SJSA1 (cell line): ENCODE data around the gene ABHD15. TPM values are rescaled to one million over a fixed set of nuclear protein-coding genes. Genes with fewer than 3 reads are reported as not detected.
"Not testable (repeated sequence)": the region's sequence is repeated elsewhere in the genome, so short reads cannot be mapped to it uniquely, and the experiment has no call there.

Experiments used
- DNase-seq, 2 experiments: peaks; one replicate each; pipeline ENCODE4 v3.0.0-alpha.2; 2015 to 2020; ENCODE audit warnings: low spot score in 2 of 2, low read depth in 1 of 2
- H3K27ac ChIP-seq: fragments of 250-450 bp; sonication (Bioruptor Pico); 2 replicates; pipeline ENCODE4 v1.5.1; 2020; ENCODE audit warnings: mild to moderate bottlenecking, moderate library complexity
- H3K27me3 ChIP-seq: fragments of 250-450 bp; sonication (Bioruptor Pico); replicated peaks from 2 replicates; pipeline ENCODE4 v1.5.1; 2020; ENCODE audit warnings: mild to moderate bottlenecking, moderate library complexity
- H3K36me3 ChIP-seq: fragments of 250-450 bp; sonication (Bioruptor Pico); 2 replicates; pipeline ENCODE4 v1.5.1; 2020; ENCODE audit warnings: mild to moderate bottlenecking
- H3K4me1 ChIP-seq: fragments of 250-450 bp; sonication (Bioruptor Pico); replicated peaks from 2 replicates; pipeline ENCODE4 v1.6.1; 2021; ENCODE audit warnings: mild to moderate bottlenecking
- H3K4me3 ChIP-seq: fragments of 250-450 bp; sonication (Bioruptor Pico); 2 replicates; pipeline ENCODE4 v1.5.1; 2020; ENCODE audit warnings: mild to moderate bottlenecking
- H3K9me3 ChIP-seq: fragments of 250-450 bp; sonication (Bioruptor Pico); replicated peaks from 2 replicates; pipeline ENCODE4 v1.5.1; 2020; ENCODE audit warnings: mild to moderate bottlenecking
- total RNA-seq: library from RNA; depleted of rRNA; stranded (reverse); fragments of >200 nt; shearing (Covaris generic); gene quantifications from 2 replicates; pipeline ENCODE4 v1.2.3, GENCODE V29; 2014

Gene ABHD15
- total RNA-seq, 1 experiment from 2014 or later = 5.7 TPM

- Histone ChIP-seq H3K27ac (no peak overlapping the region), H3K9me3 (no peaks in the 10 kb centered on the region), H3K27me3 (no peaks in the 10 kb centered on the region), H3K4me3 (no peak overlapping the region), H3K4me1 (peaks cover 21% of the 10 kb centered on the region), H3K36me3 (peaks cover 2% of the 10 kb centered on the region)
- no peak for DNase-seq
Observed at GRCh38 chr17:29563816-29564215, 3.0 kb downstream of the ABHD15 start.

GRCh38 chr17:29562615-29563014 is 4.2 kb downstream of the ABHD15 start:
- Histone ChIP-seq H3K4me1 (peaks cover 14% of the 10 kb centered on the region), H3K36me3 (no peaks in the 10 kb centered on the region; the same call in 1 of the 2 replicates), H3K9me3 (no peaks in the 10 kb centered on the region), H3K27me3 (no peaks in the 10 kb centered on the region), H3K27ac (no peak overlapping the region), H3K4me3 (no peak overlapping the region)
- DNase-seq = no peak

GRCh38 chr17:29561554-29562517 is 5.0 kb downstream of the ABHD15 start:
- no peak overlapping the region for H3K27ac ChIP-seq
- no peaks in the 10 kb centered on the region for H3K27me3 ChIP-seq
- DNase-seq = peak in 1 of 2 experiments; percentile 3
- H3K36me3 ChIP-seq = no peaks in the 10 kb centered on the region; the same call in 1 of the 2 replicates
- H3K4me1 ChIP-seq = peaks cover 9% of the 10 kb centered on the region
- no peak overlapping the region for H3K4me3 ChIP-seq
- H3K9me3 ChIP-seq = no peaks in the 10 kb centered on the region

DNA sequence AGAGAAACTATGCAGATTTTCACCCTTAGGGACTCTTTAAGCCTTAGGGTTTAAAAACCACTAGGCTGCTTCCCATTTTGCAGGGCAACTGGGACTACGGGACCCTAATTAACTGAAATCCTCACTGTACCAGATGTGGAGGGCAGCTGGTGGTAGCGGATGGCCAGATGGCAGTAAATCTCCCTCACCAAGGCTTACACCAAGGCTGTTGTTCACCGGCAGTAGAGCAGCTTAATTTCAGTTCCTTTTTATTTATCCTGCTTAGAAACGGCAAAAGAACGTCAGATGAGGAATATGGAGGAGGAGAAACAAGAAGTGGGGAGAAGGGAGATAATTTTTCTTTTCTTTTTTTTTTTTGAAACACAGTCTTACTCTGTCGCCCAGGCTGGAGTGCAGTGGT is 6.5 kb downstream of the ABHD15 start:
- peak in 1 of 2 experiments; percentile 1 for DNase-seq
- Histone ChIP-seq H3K27ac (no peak overlapping the region), H3K4me3 (no peak overlapping the region), H3K36me3 (no peaks in the 10 kb centered on the region; the same call in 1 of the 2 replicates), H3K4me1 (no peaks in the 10 kb centered on the region), H3K27me3 (no peaks in the 10 kb centered on the region), H3K9me3 (no peaks in the 10 kb centered on the region)

DNA sequence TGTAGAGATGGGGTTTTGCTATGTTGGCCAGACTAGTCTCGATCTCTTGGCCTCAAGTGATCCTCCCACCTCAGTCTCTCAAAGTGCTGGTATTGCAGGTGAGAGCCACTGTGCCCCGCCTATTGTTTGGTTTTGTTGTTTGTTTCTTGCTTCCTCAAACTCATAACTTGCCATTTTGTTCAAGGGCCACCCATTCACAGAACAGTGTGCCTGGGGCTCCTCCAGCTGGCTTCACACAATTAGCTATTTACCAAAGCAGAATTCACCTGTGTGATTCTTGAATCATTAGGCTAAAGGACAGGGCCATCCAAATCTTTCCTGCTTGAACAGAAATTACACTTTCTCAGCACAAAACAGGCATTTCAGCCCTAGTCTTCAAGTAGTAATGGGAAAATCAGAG is 7.2 kb downstream of the ABHD15 start:
- no peaks in the 10 kb centered on the region; the same call in 1 of the 2 replicates for H3K36me3 ChIP-seq
- H3K27ac ChIP-seq = no peak overlapping the region
- H3K4me1 ChIP-seq = no peaks in the 10 kb centered on the region
- no peaks in the 10 kb centered on the region for H3K27me3 ChIP-seq
- H3K4me3 ChIP-seq = no peak overlapping the region
- H3K9me3 ChIP-seq = no peaks in the 10 kb centered on the region
- DNase-seq = no peak

DNA sequence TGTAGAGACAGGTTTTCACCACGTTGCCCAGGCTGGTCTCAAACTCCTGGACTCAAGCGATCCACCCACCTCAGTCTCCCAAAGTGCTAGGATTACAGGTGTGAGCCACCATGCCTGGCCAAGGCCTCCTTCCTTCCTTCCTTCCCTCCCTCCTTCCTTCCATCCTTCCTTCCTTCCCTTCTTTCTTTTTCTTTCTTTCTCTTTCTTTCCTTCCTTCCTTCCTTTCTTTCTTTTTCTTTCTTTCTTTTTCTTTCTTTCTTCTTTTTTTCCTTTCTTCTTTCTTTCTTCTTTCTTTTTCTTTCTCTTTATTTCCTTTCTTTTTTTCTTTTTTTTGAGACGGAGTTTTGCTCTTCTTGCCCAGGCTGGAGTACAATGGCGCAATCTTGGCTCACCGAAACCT is 8.7 kb downstream of the ABHD15 start:
- not testable (repeated sequence) for H3K4me1 ChIP-seq, H3K9me3 ChIP-seq, H3K36me3 ChIP-seq, H3K27ac ChIP-seq, H3K4me3 ChIP-seq, H3K27me3 ChIP-seq, DNase-seq

DNA sequence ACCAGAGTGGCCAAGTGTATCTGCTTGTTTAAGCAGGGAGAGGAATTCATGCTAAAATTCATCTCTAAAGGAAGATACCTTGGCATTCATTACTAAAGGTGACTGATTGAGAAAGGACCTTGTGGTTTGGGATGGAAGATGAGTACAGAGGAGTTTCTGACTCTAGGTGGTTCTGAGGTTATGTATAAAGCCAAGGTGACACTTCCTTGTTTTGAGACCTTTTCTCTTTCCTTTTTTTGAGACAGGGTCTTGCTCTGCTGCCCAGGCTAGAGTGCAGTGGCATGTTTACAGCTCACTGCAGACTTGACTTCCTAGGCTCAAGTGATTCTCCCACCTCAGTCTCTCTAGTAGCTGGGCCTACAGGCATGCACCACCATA is 9.1 kb downstream of the ABHD15 start:
- Histone ChIP-seq H3K36me3 (no peaks in the 10 kb centered on the region; the same call in 1 of the 2 replicates), H3K4me3 (no peak overlapping the region), H3K9me3 (no peaks in the 10 kb centered on the region), H3K27ac (no peak overlapping the region), H3K27me3 (no peaks in the 10 kb centered on the region), H3K4me1 (no peaks in the 10 kb centered on the region)
- DNase-seq = no peak

GRCh38 chr17:29557085-29557738 is 9.6 kb downstream of the ABHD15 start:
- H3K36me3 ChIP-seq = no peaks in the 10 kb centered on the region; the same call in 1 of the 2 replicates
- no peaks in the 10 kb centered on the region for H3K4me1 ChIP-seq
- no peak overlapping the region for H3K4me3 ChIP-seq
- no peaks in the 10 kb centered on the region for H3K27me3 ChIP-seq
- no peak overlapping the region for H3K27ac ChIP-seq
- no peaks in the 10 kb centered on the region for H3K9me3 ChIP-seq
- DNase-seq = no peak

- Histone ChIP-seq H3K4me3 (no peak overlapping the region), H3K27me3 (no peaks in the 10 kb centered on the region), H3K36me3 (no peaks in the 10 kb centered on the region), H3K9me3 (no peaks in the 10 kb centered on the region), H3K4me1 (no peaks in the 10 kb centered on the region), H3K27ac (no peak overlapping the region)
- DNase-seq = no peak
Observed at GRCh38 chr17:29555840-29556239, 11.0 kb downstream of the ABHD15 start.

- peak; percentile 87 to 89 for DNase-seq
- Histone ChIP-seq H3K27me3 (no peaks in the 10 kb centered on the region), H3K9me3 (no peaks in the 10 kb centered on the region), H3K4me3 (no peak overlapping the region), H3K27ac (peak overlapping the region; percentile 45), H3K36me3 (no peaks in the 10 kb centered on the region; the same call in 1 of the 2 replicates), H3K4me1 (peaks cover 23% of the 10 kb centered on the region)
Observed at GRCh38 chr17:29549177-29549923, 17.5 kb downstream of the ABHD15 start.

- Histone ChIP-seq H3K27ac (no peak overlapping the region), H3K4me3 (no peak overlapping the region), H3K27me3 (no peaks in the 10 kb centered on the region), H3K9me3 (no peaks in the 10 kb centered on the region), H3K36me3 (peaks cover 19% of the 10 kb centered on the region), H3K4me1 (peaks cover 23% of the 10 kb centered on the region)
- no peak for DNase-seq
Observed at GRCh38 chr17:29546830-29547229, 20.0 kb downstream of the ABHD15 start.

- H3K36me3 ChIP-seq = peaks cover 19% of the 10 kb centered on the region
- no peak overlapping the region for H3K27ac ChIP-seq
- H3K9me3 ChIP-seq = no peaks in the 10 kb centered on the region
- peaks cover 23% of the 10 kb centered on the region for H3K4me1 ChIP-seq
- DNase-seq = no peak
- no peak overlapping the region for H3K4me3 ChIP-seq
- H3K27me3 ChIP-seq = no peaks in the 10 kb centered on the region
Observed at GRCh38 chr17:29546085-29546484, 20.8 kb downstream of the ABHD15 start.

GRCh38 chr17:29544066-29544465 is 22.8 kb downstream of the ABHD15 start:
- H3K4me1 ChIP-seq = peaks cover 11% of the 10 kb centered on the region
- H3K27ac ChIP-seq = no peak overlapping the region
- H3K9me3 ChIP-seq = no peaks in the 10 kb centered on the region
- peaks cover 20% of the 10 kb centered on the region for H3K36me3 ChIP-seq
- no peak for DNase-seq
- no peak overlapping the region for H3K4me3 ChIP-seq
- no peaks in the 10 kb centered on the region for H3K27me3 ChIP-seq
